Activated T-cell treated with anti-CD3 and anti-CD28 coated beads, Interleukin-2, amount 50 U/mL, for 72 hours (primary cell): ENCODE results near the gene HAL. TPM values are rescaled to one million over a fixed set of nuclear protein-coding genes. Genes with fewer than 3 reads are reported as not detected.

Source experiments
- total RNA-seq, 2 donors: library from RNA; stranded (reverse); gene quantifications; one replicate each; pipeline ENCODE4 v1.2.3, GENCODE V29; 2022

The HAL gene
- total RNA-seq, 2 donors from 2014 or later = 0.51 to 0.96 TPM

Other genes starting within 250 kb of the HAL start
- gene NTN4, start 205.6 kb downstream of the HAL start, total RNA-seq = under 1 TPM; 0.26 to 0.69 TPM
- 10 to 100 TPM; 36.3 to 36.6 TPM for gene SNRPF, start 137.4 kb downstream of the HAL start, total RNA-seq
- gene CCDC38, start 53.7 kb downstream of the HAL start, total RNA-seq = under 1 TPM; 0.34 to 0.63 TPM
- 1 to 10 TPM; 2.2 to 3.7 TPM for gene AMDHD1, start 53.0 kb downstream of the HAL start, total RNA-seq
- 100 to 1,000 TPM; 115 to 116 TPM for gene LTA4H, start 39.2 kb upstream of the HAL start, total RNA-seq
- gene ELK3, start 198.0 kb upstream of the HAL start, total RNA-seq = 10 to 100 TPM; 31.2 to 34.9 TPM